Measurements from ENCODE around the gene MEIKIN.

DNA sequence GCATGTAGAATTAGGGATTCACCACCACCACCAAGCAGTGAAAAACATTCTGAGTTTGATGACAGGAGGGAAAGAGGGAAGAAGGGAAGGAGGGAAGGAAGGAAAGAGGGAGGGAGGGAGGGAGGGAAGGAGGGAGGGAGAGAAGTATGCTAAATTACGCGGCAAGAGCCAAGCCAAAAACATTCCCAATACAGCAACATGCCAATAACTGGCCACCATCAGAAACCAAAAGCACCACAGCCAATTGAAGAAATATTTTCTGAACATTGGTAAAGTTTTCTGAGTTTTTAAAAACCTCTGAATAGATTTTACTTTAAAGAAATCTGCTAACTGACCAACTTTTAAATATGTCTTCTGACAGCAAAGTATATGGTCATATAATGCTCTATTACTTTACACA lies 184.7 kb downstream of the MEIKIN start:
- no peak for TF ChIP-seq RAD21 (IDR thresholded peaks at IDR 0.05; ENCODE audit: low read depth)
- no peak for TF ChIP-seq EP300 (IDR thresholded peaks at IDR 0.05; ENCODE audit: borderline replicate concordance)

Measured in Ishikawa (cell line).